GM18505 (cell line): ENCODE measurements around the gene USP13.
"Not testable (repeated sequence)": the region's sequence is repeated elsewhere in the genome, so short reads cannot be mapped to it uniquely, and the experiment has no call there.

ENCODE experiments used
- ATAC-seq: cut with Tn5 transposase; IDR thresholded peaks from one replicate; pipeline ENCODE4 v1.9.1; 2021; ENCODE audit not compliant: unreplicated experiment
- POLR2A ChIP-seq: IDR thresholded peaks from 4 replicates; pipeline ENCODE4 v1.6.1; 2011; ENCODE audit warnings: borderline replicate concordance; ENCODE audit not compliant: insufficient read depth, insufficient read length; ENCODE audit errors: extremely low read depth

The USP13 gene

GRCh38 chr3:179745716-179746115, 92.9 kb downstream of the USP13 start:
- TF ChIP-seq POLR2A, result no peak
- no peak for ATAC-seq

- TF ChIP-seq POLR2A, result no peak
- no peak for ATAC-seq
Measured at GRCh38 chr3:179750720-179751328, 98.0 kb downstream of the USP13 start.

DNA sequence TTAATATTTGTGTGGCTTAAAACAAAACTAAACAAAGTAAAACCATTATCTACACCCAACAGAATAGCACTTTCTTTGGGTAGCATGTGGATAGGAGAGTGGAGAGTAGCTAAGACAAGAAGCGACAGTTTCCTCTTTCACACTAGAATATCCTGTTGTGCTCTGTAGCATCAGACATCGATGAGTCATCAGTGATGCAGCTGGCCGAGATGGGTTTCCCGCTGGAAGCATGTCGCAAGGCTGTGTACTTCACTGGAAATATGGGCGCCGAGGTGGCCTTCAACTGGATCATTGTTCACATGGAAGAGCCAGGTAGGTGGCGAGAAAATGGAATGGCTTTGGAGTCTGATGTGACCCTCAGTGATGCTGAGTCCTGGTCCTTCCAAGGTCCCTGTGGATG, 108.1 kb downstream of the USP13 start:
- no peak for TF ChIP-seq POLR2A
- no peak for ATAC-seq

DNA sequence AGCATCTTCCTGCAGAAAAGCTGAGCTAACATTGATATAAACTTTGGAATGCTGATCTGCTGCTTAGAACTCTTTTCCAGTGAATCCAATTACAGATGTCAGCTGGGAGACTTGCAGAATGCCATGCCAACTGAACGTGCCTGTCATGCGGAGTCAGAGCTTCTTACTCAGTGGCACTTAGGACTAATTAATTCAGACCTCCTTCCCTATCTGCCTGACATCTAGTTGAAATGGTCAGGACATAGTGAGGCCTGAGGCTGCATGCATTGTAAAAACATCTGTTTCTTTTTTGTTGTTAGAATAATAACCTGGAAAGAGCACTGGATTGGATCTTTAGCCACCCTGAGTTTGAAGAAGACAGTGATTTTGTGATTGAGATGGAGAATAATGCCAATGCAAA, 112.6 kb downstream of the USP13 start:
- ATAC-seq, result no peak
- TF ChIP-seq POLR2A, result no peak

- TF ChIP-seq POLR2A, result no peak
- no peak for ATAC-seq
Measured at GRCh38 chr3:179766416-179767133, 113.7 kb downstream of the USP13 start.

DNA sequence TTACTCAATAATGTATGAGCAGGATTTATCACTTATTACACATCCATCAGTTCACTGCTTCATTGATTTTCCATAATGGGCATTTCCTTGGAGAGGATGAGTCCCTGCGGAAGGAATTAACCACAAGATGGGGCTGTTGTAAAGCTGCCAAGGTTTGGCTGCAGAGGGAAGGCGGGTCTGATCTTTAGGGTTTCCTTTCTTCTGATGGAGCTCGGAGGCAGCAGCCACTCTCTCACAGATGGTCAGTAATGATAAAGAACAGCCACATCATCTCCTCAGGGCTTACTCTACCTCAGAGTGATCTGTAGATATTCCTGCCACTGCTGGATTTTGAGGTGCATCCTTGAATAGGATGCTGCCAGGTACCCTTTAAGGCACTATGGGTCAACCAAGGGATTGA, 115.2 kb downstream of the USP13 start:
- TF ChIP-seq POLR2A, result no peak
- no peak for ATAC-seq

GRCh38 chr3:179769411-179770247, 116.8 kb downstream of the USP13 start:
- no peak for ATAC-seq
- no peak for TF ChIP-seq POLR2A

DNA sequence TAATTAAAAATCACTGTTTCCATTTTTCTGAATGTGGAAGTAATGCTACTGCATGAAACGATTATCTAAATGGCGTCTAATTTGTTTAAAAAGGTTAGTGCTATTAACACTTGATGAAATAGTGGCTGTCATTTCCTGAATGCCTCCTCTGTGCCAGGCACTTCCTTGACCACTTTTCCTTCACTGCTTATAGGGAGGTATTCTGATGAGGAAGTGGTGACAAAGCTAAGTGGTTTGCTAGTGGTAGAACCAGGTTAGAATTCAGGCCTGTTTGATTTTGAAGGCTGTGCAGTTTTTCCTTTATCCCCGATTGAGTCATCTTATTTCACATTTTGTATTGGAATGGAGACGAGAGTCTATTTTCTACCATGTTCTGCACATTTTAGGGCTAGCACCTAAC, 119.0 kb downstream of the USP13 start:
- TF ChIP-seq POLR2A, result no peak
- ATAC-seq, result no peak

DNA sequence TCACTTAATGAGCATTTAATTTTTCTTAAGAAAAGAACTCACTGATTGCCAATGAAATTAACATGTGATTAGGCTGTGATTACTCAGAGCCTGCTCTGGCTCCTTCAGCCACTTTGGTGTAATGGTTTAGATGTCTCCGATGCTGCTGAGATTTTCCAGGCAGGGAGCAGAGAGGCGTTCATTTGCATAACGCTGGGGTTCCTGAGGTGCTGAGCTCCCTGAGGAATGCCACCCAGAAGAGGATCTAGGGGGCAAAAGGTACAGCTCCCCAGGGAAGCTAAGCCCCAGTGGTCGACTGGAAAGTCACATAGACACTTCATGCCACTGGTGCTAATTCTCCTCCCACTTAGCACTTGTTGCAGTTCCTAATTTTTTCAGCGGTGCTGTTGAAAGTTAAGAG, 119.5 kb downstream of the USP13 start:
- ATAC-seq, result no peak
- no peak for TF ChIP-seq POLR2A

- no peak for ATAC-seq
- no peak for TF ChIP-seq POLR2A
Measured at GRCh38 chr3:179775416-179776122, 122.7 kb downstream of the USP13 start.

DNA sequence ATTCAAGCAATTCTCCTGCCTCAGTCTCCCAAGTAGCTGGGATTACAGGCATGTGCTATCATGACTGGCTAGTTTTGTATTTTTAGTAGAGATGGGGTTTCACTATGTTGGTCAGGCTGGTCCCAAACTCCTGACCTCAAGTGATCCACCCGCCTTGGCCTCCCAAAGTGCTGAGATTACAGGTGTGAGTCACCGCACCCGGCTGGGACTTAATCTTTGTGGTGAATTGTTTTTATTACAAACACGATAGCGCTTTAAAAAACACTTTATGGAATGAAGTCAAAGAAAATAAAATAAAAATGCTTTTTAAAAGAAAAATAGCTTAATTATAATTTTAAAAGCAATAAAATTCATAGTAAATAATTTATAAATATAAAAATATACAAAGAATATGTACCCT, 130.0 kb downstream of the USP13 start:
- not testable (repeated sequence) for ATAC-seq

GRCh38 chr3:179788996-179789395, 136.2 kb downstream of the USP13 start:
- no peak for TF ChIP-seq POLR2A
- no peak for ATAC-seq

DNA sequence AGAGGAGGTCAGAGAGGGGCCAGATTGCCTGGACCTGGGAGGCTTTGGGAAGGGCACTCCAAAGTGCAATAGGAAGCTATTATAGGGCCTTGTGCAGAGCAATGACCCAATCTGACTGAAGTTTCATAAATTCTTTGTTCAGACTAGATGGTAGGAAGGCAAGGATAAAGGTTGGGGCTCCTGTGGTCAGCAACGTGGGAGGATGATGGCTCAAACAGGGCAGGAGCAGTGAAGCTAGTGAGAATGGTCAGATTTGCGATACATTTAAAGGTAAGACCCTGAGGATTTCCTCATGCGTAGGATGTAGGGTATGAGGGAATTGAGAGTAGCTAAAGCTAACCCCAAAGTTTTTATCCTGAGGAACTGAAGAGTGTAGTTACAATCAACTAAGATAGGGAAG, 139.0 kb downstream of the USP13 start:
- ATAC-seq, result no peak
- no peak for TF ChIP-seq POLR2A
